Prostate gland (tissue), 1 donor: ENCODE results near the gene ZNF718.

Source experiments
- POLR2A ChIP-seq: fragments of 450-650 bp; IDR thresholded peaks from one replicate; pipeline ENCODE4 v1.6.1; 2016; ENCODE audit warnings: antibody characterized with exemption, mild to moderate bottlenecking
- POLR2AphosphoS5 ChIP-seq: sonication (generic); formaldehyde crosslinking; IDR thresholded peaks from one replicate; pipeline ENCODE4 v1.6.1; 2017; ENCODE audit warnings: antibody characterized with exemption

DNA sequence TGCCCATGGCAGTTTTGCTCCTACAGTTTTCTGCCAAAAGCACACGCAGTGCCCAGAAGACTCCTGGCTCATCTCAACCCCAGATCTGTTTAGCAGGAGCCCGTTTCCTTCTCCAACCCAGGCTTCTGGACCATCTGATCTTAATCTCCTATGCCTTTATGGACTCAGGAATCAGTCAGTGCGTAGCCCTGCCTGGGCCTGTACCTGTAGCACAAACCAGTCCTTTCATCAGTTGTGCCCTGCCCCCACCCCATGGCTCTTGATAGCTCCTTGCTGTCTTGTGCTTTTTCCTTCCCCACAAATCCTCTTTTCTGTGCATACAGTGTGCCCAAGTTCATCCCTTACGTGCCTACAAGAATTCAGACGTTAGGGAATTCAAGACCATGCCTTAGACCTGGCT is 1.5 kb downstream of the ZNF718 start:
- no peak for TF ChIP-seq POLR2AphosphoS5
- no peak for TF ChIP-seq POLR2A
